Lower lobe of right lung (tissue), 2 donors: ENCODE measurements around the gene PAGE4. TPM values are rescaled to one million over a fixed set of nuclear protein-coding genes. Genes with fewer than 3 reads are reported as not detected.
A peak's percentile ranks its signal among the peaks of the same experiment; 100 is the strongest.

ENCODE experiments used
- ATAC-seq, 2 donors: fragments of 200-7000 bp; cut with Tn5 transposase; one replicate each; pipeline ENCODE4 v1.9.1; 2020 to 2022; ENCODE audit warnings: mild to moderate bottlenecking in 2 of 2, moderate library complexity in 2 of 2
- DNase-seq: peaks from one replicate; pipeline ENCODE4 v3.0.0-alpha.2; 2020
- H3K27ac ChIP-seq: fragments of 200-600 bp; one replicate; pipeline ENCODE4 v1.8.0; 2022
- H3K27me3 ChIP-seq: fragments of 200-600 bp; one replicate; pipeline ENCODE4 v1.8.0; 2022; ENCODE audit warnings: low read depth
- H3K36me3 ChIP-seq: fragments of 200-600 bp; one replicate; pipeline ENCODE4 v1.8.0; 2022; ENCODE audit warnings: mild to moderate bottlenecking
- H3K4me1 ChIP-seq: fragments of 200-600 bp; one replicate; pipeline ENCODE4 v1.8.0; 2022
- H3K4me3 ChIP-seq: fragments of 200-600 bp; one replicate; pipeline ENCODE4 v1.8.0; 2022; ENCODE audit warnings: mild to moderate bottlenecking
- H3K9me3 ChIP-seq: fragments of 200-600 bp; one replicate; pipeline ENCODE4 v1.8.0; 2022
- intact Hi-C: fragments of 100-400 bp; cut with DNase I; formaldehyde crosslinking; loops from one replicate; pipeline ENCODE4 v1.11.0; 2022
- total RNA-seq: library from RNA; stranded (reverse); fragmentation: NEBNext Ultra II Directional; extraction: Animal tissue kit (Norgen Biotek cat#: 25700); gene quantifications from one replicate; pipeline ENCODE4 v1.2.1, GENCODE V29; 2021
- TF ChIP-seq, protein P1 (sequence below): fragments of 200-600 bp; IDR thresholded peaks from one replicate; pipeline ENCODE4 v1.8.0; 2022; ENCODE audit warnings: antibody characterized with exemption, mild to moderate bottlenecking
- donor health status: DM: no; HTN: yes; CAD: no; lungs with severe emphysema.

PAGE4 gene
- total RNA-seq, 1 donor from 2014 or later: not detected

DNA sequence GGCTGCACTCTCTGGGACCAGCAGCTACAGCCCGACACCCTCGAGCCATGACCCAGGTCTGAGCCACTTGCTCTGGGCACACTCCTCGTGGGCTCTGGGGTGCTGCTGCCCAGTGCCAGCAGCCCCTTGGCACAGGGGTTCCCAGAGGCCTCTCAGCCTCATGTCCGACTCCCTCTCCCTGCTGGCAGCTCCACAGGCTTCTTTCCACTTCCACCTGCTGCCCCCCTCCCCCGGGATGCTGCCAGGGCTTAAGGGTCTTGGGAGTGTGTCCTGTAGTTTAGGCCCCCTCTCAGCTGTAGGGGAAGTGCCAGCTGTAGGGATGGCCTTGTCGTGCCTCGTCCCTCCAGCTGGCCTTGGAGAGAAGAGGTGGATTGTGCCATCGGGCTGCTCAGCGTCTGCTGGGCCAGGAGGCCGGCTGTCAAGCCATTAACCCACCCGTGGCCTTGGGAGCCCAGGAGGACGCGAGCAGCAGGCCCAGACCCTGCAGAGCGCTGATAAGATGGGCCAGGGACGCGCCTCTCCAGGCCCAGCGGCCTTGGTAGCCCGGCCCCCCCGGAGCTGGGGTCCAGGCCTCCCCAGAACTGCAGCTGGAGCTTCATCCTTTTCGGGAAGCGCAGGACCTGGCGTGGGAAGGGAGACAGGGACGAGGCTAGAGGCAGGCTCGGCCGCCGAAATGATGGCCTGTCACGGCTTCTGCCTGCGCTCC is 49.2 kb downstream of the PAGE4 start:
- Histone ChIP-seq H3K27ac (peak overlapping the region; percentile 77), H3K27me3 (no peaks in the 10 kb centered on the region), H3K36me3 (no peaks in the 10 kb centered on the region), H3K4me3 (peak overlapping the region; percentile 60), H3K9me3 (no peaks in the 10 kb centered on the region), H3K4me1 (peaks cover 20% of the 10 kb centered on the region)
- DNase-seq (no peak), ATAC-seq (peak; percentile 1 to 20)
- TF ChIP-seq, protein P1, sequence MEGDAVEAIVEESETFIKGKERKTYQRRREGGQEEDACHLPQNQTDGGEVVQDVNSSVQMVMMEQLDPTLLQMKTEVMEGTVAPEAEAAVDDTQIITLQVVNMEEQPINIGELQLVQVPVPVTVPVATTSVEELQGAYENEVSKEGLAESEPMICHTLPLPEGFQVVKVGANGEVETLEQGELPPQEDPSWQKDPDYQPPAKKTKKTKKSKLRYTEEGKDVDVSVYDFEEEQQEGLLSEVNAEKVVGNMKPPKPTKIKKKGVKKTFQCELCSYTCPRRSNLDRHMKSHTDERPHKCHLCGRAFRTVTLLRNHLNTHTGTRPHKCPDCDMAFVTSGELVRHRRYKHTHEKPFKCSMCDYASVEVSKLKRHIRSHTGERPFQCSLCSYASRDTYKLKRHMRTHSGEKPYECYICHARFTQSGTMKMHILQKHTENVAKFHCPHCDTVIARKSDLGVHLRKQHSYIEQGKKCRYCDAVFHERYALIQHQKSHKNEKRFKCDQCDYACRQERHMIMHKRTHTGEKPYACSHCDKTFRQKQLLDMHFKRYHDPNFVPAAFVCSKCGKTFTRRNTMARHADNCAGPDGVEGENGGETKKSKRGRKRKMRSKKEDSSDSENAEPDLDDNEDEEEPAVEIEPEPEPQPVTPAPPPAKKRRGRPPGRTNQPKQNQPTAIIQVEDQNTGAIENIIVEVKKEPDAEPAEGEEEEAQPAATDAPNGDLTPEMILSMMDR: no peak
- intact Hi-C loops: no loop called here

DNA sequence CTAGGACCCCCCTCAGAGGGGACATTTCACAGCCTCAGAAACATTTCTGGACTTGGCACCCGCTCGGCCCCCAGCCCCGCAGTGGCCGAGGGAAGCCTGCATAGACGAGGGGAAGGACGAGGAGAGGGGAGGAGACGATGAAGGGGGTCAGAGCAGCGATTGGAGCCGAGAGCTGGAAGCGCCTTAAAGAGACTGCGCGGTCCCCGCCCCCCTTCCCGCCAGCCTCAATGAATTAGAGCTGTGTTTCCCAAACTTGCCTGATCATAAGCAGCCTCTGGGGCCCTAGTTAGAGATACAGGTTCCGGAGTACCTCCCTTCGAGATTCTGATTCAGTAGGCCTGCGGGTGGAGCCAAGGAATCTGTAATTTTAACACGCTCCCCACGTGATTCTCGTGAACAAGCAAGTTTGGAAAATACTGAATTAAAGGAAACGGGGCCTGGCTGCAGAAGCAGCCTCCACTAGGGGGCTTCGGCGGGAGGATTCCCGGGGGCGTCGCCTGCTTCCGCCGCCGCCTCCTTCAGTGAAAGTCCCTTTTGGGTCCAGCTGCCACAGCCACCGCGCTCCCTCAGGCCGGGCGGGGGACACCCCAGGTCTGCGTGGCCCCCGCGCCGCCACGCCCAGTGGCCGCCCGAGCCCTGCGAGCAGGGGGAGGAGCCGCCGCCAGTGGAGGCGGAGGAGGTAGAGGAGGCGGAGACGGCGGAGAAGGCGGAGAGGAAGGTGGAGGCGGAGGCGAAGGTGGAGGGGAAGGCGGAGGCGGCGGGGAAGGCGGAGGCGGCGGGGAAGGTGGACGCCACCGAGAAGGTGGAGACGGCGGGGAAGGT is 49.9 kb downstream of the PAGE4 start, which contains the start of gene USP27X:
Gene USP27X, plus strand, starts transcription at position 651 of the 822 bp plus-strand sequence. CDS start 824 bp downstream, outside the sequence.
- Histone ChIP-seq H3K9me3 (no peaks in the 10 kb centered on the region), H3K4me1 (peaks cover 20% of the 10 kb centered on the region), H3K27ac (peak within 1 kb of the TSS; percentile 77), H3K27me3 (no peaks in the 10 kb centered on the region), H3K4me3 (peak within 1 kb of the TSS; percentile 60), H3K36me3 (no peaks in the 10 kb centered on the region)
- TF ChIP-seq, protein P1: peak; percentile 45
- DNase-seq (peak; percentile 82), ATAC-seq (peak; percentile 95 to 96)
- intact Hi-C loops: no loop called here

DNA sequence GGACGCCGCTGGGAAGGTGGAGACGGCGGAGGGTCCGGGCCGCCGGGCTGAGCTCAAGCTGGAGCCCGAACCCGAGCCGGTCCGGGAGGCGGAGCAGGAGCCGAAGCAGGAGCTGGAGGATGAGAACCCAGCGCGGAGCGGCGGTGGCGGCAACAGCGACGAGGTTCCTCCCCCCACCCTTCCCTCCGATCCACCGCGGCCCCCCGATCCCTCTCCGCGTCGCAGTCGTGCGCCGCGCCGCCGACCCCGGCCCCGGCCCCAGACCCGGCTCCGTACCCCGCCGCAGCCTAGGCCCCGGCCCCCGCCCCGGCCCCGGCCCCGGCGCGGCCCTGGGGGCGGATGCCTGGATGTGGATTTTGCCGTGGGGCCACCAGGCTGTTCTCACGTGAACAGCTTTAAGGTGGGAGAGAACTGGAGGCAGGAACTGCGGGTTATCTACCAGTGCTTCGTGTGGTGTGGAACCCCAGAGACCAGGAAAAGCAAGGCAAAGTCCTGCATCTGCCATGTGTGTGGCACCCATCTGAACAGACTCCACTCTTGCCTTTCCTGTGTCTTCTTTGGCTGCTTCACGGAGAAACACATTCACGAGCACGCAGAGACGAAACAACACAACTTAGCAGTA is 50.7 kb downstream of the PAGE4 start:
- ATAC-seq: peak; percentile 32
- Histone ChIP-seq H3K4me1 (peaks cover 20% of the 10 kb centered on the region), H3K36me3 (no peaks in the 10 kb centered on the region), H3K27me3 (no peaks in the 10 kb centered on the region), H3K4me3 (peak overlapping the region; percentile 60), H3K9me3 (no peaks in the 10 kb centered on the region), H3K27ac (peak overlapping the region; percentile 77)
- DNase-seq: no peak
- TF ChIP-seq, protein P1: no peak
- intact Hi-C loops: no loop called here

DNA sequence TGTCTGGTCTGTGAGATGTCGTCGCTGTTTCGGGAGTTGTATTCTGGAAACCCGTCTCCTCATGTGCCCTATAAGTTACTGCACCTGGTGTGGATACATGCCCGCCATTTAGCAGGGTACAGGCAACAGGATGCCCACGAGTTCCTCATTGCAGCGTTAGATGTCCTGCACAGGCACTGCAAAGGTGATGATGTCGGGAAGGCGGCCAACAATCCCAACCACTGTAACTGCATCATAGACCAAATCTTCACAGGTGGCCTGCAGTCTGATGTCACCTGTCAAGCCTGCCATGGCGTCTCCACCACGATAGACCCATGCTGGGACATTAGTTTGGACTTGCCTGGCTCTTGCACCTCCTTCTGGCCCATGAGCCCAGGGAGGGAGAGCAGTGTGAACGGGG is 51.6 kb downstream of the PAGE4 start:
- no peak overlapping the region for H3K27ac ChIP-seq
- ATAC-seq: no peak
- TF ChIP-seq, protein P1: no peak
- H3K27me3 ChIP-seq: no peaks in the 10 kb centered on the region
- intact Hi-C loops: no loop called here
- H3K4me3 ChIP-seq: no peak overlapping the region
- H3K36me3 ChIP-seq: no peaks in the 10 kb centered on the region
- H3K9me3 ChIP-seq: no peaks in the 10 kb centered on the region
- no peak for DNase-seq
- H3K4me1 ChIP-seq: peaks cover 20% of the 10 kb centered on the region

Other genes starting within 250 kb of the PAGE4 start
- gene GAGE12H, start 249.4 kb upstream of the PAGE4 start, total RNA-seq: not detected
- gene GAGE2A, start 239.8 kb upstream of the PAGE4 start, total RNA-seq: not detected
- not detected for gene GAGE1, start 230.3 kb upstream of the PAGE4 start, total RNA-seq
- not detected for gene PAGE1, start 133.3 kb upstream of the PAGE4 start, total RNA-seq
- 3.1 TPM for gene USP27X, start 50.2 kb downstream of the PAGE4 start, total RNA-seq
- 12.9 TPM for gene CLCN5, start 93.3 kb downstream of the PAGE4 start, total RNA-seq